Hindlimb muscle (tissue), 1 donor: ENCODE results near the gene BMPR1A. TPM values are rescaled to one million over a fixed set of nuclear protein-coding genes. Genes with fewer than 3 reads are reported as not detected.

Experiments used
- DNase-seq: peaks from one replicate; pipeline ENCODE4 v3.0.0-alpha.2; 2013
- polyA plus RNA-seq: library from polyadenylated mRNA; unstranded; fragments of 120-200 nt; gene quantifications from one replicate; pipeline ENCODE4 v1.2.1, GENCODE V29; 2013; ENCODE audit not compliant: insufficient read length

BMPR1A gene
- polyA plus RNA-seq, 1 donor, result 45.2 TPM

- no peak for DNase-seq
Measured at GRCh38 chr10:86804805-86805204, 48.4 kb downstream of the BMPR1A start.

GRCh38 chr10:86813101-86813500 lies 56.7 kb downstream of the BMPR1A start:
- no peak for DNase-seq

DNA sequence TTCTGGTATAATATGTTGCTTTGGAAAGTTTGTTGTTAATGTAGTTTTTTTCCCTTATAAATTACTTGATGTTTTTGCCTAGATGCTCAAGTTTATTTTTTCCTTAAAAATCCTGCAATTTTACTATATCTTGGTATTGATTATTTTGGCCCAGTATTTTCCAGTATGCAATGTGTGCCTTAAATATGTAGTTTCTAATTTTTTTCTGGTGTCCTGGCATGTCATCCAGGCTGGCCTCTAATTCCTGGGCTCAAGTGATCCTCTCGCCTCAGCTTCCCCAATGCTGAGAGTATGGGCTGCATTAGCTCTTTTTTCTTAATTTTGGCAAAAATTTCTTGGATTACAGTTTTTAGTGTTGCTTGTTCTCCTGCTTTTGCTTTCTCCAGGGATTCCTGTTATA lies 57.6 kb downstream of the BMPR1A start:
- no peak for DNase-seq

- peak; percentile 29 for DNase-seq
Measured at GRCh38 chr10:86815035-86815617, 58.7 kb downstream of the BMPR1A start.

DNA sequence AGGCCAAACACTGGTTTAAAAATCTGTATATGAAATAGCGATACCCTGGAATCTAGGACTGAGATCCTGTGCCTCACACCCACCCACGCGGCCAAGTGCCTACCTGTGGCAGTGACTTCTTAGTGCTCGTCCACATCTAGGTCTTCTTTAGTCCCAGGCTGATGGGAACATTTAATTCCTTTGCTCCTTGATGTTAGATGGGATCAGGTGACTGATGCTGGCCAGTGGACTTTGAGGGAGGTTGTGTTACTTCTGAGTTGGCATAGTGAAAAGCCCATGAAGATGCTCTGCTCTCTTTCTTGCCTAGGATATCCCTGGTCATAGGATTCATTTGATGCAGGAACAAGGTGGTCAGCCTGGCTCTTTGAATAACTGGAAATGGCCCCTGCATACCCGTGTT lies 59.2 kb downstream of the BMPR1A start:
- no peak for DNase-seq

DNA sequence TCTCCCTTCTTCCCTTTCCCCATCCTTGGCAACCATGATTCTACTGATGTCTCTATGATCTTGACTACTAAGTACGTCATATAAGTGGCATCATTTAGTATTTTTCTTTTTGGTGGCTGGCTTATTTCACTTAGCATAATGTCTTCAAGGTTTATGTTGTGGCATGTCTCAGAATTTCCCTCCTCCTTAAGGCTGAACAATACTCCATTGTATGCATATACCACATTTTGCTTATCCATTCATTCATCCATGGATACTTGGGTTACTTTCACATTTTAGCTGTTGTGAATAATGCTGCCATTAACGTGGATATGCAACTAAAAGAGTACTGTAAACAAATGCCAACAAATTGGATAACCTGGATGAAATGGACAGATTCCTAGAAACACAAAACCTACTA lies 60.8 kb downstream of the BMPR1A start:
- DNase-seq, result no peak

- no peak for DNase-seq
Measured at GRCh38 chr10:86819567-86819966, 63.1 kb downstream of the BMPR1A start.

DNA sequence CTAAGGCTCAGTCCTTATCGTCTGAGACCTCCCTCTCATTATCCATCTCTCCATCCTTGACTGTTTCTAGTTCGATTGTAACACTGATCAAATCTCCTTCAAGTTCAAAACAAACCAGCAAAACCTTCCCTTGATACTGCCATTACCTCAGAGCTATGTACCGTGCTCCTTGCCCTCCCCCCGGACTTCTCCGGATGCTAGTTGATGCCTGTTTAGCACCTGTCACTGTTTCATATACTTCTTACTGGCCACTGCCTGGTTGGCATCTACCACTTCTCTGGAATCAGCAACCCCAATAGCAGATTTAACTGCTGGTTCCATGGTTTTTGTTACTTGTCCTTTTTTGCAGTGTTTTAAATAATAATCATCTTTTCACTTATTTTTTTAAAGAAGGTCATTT lies 64.1 kb downstream of the BMPR1A start:
- no peak for DNase-seq

DNA sequence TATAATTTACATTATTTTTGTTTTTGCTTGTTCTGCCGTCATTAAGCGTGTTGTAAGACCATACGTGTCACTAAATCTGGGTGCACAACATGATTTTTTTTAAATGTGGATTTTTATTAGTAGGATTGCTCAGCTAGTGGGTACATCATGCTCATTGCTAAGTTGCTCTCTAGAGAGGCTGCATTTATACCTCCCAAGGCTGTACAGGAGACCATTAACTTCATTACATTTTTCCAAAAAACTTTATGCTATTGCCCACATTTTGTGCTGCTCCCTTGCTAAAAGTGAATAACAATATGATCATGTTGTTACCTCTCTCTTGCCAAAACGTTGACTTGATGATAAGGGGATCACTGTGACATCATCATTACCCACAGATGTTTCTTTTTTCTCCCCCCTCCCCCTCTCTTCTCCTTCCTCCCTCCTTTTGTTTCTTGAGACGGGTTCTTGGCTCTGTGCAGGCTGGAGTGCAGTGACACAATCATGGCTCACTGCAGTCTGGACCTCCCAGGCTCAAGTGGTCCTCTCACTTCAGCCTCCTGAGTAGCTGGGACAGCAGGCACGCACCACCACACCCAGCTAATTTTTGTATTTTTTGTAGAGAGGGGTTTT lies 65.1 kb downstream of the BMPR1A start:
- DNase-seq, result no peak

GRCh38 chr10:86823565-86823964 lies 67.1 kb downstream of the BMPR1A start:
- DNase-seq, result no peak

DNA sequence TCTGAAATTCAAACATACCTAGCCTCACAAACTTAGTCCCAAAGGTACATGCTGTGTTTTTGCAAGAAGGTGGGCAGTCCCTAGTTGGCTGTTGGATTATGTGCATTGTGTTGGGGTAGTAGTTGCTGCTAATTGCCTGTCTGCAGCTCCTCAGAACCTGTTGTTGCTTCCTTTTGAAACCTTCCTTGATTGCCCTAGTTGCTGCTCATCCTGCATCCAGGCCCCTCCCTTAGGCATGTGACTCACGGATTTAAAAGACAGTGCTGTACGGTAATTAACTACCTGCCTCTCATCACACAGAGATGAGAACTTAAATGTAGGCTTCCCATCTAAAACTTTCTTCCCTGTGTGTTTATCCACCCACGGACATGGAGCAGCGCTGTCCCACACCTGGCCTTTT lies 67.7 kb downstream of the BMPR1A start:
- no peak for DNase-seq

DNA sequence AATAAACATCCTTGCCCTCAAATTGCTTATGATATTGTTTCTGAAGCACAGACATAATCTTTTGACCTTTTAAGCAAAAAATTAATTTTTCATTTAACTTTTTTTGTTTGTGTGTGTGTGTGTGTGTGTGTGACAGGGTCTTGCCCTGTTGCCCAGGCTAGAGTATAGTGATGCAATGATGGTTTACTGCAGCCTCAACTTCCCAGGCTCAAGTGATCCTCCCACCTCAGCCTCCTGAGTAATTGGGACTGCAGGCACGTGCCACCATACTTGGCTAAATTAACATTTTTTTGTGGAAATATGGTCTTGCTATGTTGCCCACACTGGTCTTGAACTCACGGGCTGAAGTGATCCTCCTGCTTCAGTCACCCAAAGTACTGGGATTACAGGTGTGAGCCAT lies 68.9 kb downstream of the BMPR1A start:
- DNase-seq, result no peak

DNA sequence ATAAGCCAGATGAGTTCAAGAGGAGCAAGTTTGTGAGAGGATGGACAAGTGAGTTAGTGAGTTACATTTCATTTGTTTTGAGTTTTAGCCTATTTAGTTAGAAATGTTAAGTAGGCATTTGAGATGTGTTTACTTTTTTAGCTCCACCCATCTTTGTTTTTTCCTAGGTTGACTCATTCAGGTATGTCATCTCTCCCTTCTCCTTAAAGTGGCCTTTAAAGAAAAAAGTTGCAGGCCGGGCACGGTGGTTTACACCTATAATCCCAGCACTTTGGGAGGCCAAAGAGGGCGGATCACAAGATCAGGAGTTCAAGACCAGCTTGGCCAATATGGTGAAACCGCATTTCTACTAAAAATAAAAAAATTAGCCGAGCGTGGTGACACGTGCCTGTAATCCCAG lies 71.2 kb downstream of the BMPR1A start:
- DNase-seq, result no peak

- DNase-seq, result no peak
Measured at GRCh38 chr10:86828145-86828544, 71.7 kb downstream of the BMPR1A start.

DNA sequence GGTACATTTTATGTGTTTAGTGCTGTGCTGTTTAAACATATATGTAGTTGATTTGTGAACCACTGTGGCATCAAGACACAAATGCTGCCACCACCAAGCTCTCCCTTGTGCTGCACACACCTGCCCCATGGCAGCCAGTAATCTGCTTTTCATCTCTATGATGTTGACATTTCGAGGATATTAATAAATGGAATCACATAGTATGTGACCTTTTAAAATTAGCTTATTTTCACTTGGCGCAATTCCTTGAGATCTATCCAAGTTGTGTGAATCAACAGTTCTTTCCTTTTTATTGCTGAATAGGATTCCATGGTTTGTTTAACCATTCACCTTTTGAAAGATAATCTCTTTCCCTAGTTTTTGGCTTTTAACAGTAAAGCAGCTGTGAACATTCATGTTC lies 73.1 kb downstream of the BMPR1A start:
- no peak for DNase-seq

DNA sequence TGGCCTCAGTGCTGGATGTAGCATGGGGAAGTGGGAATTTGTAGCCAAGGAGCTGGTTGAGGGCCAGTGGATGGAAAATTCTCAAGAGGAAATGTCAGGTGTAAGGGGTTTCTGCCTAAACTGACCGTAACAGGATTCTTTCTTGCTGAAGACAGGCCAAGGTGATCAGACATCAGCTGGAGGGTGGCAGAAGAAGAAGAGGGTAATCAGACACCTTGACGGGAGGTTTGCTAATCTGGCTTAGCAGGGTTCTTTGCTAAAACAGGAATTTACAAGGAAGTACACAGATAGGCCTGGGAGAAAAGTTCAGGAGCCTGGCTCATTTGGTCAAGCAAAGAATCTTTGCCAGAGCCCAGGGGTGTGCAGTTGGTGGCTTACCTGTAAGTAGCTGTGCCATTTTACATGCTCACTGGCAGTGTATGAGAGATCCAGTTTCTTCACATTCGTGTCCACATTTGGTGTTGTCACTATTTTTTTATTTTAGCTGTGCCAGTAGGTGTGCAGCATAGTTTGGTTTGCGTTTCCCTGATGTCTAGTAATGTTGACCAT lies 73.7 kb downstream of the BMPR1A start:
- no peak for DNase-seq

GRCh38 chr10:86833969-86834368 lies 77.5 kb downstream of the BMPR1A start:
- DNase-seq, result no peak

DNA sequence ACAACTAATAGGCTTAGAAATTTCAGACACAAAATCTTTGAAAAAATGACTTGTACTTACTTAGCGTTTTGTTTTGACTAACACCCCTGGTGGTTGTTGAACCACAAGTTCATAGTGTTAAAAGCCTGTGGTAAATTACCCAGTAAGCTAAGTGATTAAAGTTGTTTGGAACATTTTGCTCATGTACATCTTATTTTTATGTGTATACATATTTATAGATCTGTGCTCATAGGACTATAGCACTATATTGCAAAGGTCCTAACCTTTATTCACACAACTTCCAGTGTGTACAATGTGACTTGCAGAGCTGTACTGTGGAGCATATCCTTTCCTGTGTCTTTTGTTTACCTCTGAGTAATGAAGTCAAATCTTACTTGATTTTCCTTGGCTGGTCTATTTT lies 79.6 kb downstream of the BMPR1A start:
- DNase-seq, result no peak

GRCh38 chr10:86837663-86838062 lies 81.2 kb downstream of the BMPR1A start:
- DNase-seq, result no peak

GRCh38 chr10:86840498-86840897 lies 84.1 kb downstream of the BMPR1A start:
- DNase-seq, result no peak

- DNase-seq, result no peak
Measured at GRCh38 chr10:86846088-86846487, 89.7 kb downstream of the BMPR1A start.

DNA sequence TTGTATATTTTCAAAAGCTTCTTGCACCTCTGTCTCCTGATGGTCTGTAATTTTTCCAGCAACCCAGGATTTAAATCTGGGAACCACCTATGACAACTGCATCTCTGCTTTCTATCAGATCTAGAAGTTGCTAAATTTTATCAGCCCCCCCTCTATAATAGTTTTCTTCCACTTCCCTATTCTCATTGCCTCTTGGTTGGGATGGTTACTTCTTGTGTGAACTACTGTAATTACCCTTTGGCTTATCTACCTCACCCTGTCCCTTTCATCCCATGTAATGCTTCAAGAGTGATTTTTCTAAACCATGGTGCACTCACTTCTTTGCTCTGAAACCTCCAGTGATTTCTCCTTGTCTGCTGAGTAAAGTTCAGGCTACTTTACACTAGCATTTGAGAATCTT lies 92.3 kb downstream of the BMPR1A start:
- no peak for DNase-seq

DNA sequence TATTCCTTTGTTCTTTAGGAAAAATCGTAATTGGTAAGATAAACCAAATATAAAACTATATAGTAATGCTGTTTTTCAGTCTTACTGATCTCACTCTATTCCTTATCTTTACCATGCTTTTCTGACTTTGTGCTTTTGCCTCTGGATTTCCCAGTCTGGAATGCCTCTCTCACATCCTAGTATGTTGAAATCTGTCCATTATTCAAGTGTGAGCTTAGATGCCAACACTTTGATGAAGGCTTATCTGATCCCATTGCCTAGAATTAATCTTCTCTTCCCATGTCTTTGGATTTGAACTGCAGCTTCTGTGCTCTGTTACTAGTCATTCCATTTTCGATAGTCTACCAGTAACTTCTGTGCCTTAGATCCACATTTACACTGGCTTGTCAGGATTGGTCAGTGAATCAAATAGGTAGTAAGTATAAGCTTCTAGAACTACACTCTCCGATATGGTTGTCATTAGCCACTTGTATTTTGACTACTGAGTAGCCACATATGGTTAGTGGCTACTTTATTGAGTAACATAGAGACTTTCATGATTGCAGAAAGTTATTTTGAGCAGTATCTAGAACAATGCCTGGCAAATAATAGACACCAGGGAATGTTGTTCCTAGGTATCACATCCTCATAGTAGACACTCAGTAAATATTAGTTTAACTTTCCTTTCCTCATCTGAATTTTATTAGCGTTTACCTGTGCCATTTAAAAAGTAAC lies 92.9 kb downstream of the BMPR1A start:
- DNase-seq, result no peak

DNA sequence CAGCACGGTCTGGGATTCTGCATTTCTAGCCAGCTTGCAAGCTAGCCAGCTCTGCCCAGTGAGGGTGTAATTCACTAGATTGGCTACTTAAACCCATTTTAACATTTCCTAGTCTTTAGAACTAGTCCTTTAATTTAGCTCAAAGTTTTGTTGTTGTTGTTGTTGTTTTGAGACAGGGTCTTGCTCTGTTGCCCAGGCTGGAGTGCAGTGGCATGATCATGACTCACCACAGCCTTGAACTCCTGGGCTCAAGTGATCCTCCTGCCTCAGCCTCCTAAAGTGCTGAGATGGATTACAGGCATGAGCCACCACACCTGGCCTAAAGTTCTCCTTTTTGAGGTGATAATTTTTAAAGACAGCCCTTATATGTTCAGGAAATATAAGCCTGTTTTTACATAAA lies 94.1 kb downstream of the BMPR1A start:
- no peak for DNase-seq
